ENCODE measurements around the gene MPV17L2.
"Not testable (repeated sequence)": the region's sequence is repeated elsewhere in the genome, so short reads cannot be mapped to it uniquely, and the experiment has no call there.

The MPV17L2 gene

GRCh38 chr19:18193388-18194180 lies 566 bp downstream of the MPV17L2 start:
- no peak for DNase-seq (ENCODE audit: low spot score)

GRCh38 chr19:18194181-18194530 lies 1.1 kb downstream of the MPV17L2 start:
- no peak for DNase-seq (ENCODE audit: low spot score)

GRCh38 chr19:18194554-18195238 lies 1.7 kb downstream of the MPV17L2 start:
- DNase-seq (ENCODE audit: low spot score), result peak; percentile 84

GRCh38 chr19:18196511-18196845 lies 3.5 kb downstream of the MPV17L2 start:
- DNase-seq (ENCODE audit: low spot score), result no peak

GRCh38 chr19:18197306-18197705 lies 4.3 kb downstream of the MPV17L2 start:
- DNase-seq (ENCODE audit: low spot score), result no peak

GRCh38 chr19:18197941-18198340 lies 4.9 kb downstream of the MPV17L2 start:
- no peak for DNase-seq (ENCODE audit: low spot score)

- DNase-seq (ENCODE audit: low spot score), result no peak
Measured at GRCh38 chr19:18198374-18198773, 5.4 kb downstream of the MPV17L2 start.

- DNase-seq (ENCODE audit: low spot score), result no peak
Measured at GRCh38 chr19:18202397-18202777, 9.4 kb downstream of the MPV17L2 start.

GRCh38 chr19:18202778-18203407 lies 9.9 kb downstream of the MPV17L2 start:
- peak; percentile 47 for DNase-seq (ENCODE audit: low spot score)

GRCh38 chr19:18203408-18203862 lies 10.4 kb downstream of the MPV17L2 start:
- no peak for DNase-seq (ENCODE audit: low spot score)

- peak; percentile 92 for DNase-seq (ENCODE audit: low spot score)
Measured at GRCh38 chr19:18203863-18204393, 10.9 kb downstream of the MPV17L2 start, which contains the start of gene RAB3A. RAB3A (minus strand) TSS chr19:18204042; CDS start chr19:18202740, 1,302 bp downstream.

GRCh38 chr19:18204394-18205199 lies 11.6 kb downstream of the MPV17L2 start:
- DNase-seq (ENCODE audit: low spot score), result peak; percentile 43

GRCh38 chr19:18205200-18205892 lies 12.3 kb downstream of the MPV17L2 start:
- peak; percentile 57 for DNase-seq (ENCODE audit: low spot score)

- no peak for DNase-seq (ENCODE audit: low spot score)
Measured at GRCh38 chr19:18206018-18206417, 13.0 kb downstream of the MPV17L2 start.

- DNase-seq (ENCODE audit: low spot score), result peak; percentile 71
Measured at GRCh38 chr19:18208098-18208951, 15.3 kb downstream of the MPV17L2 start.

- DNase-seq (ENCODE audit: low spot score), result not testable (repeated sequence)
Measured at GRCh38 chr19:18209912-18210311, 16.9 kb downstream of the MPV17L2 start.

GRCh38 chr19:18211683-18212082 lies 18.7 kb downstream of the MPV17L2 start:
- DNase-seq (ENCODE audit: low spot score), result no peak

- no peak for DNase-seq (ENCODE audit: low spot score)
Measured at GRCh38 chr19:18214779-18215433, 21.9 kb downstream of the MPV17L2 start.

- no peak for DNase-seq (ENCODE audit: low spot score)
Measured at GRCh38 chr19:18216789-18217188, 23.8 kb downstream of the MPV17L2 start.

- DNase-seq (ENCODE audit: low spot score), result no peak
Measured at GRCh38 chr19:18218159-18218558, 25.1 kb downstream of the MPV17L2 start.
